Body of pancreas (tissue), 4 donors: ENCODE data around the gene UBE2N. TPM values are rescaled to one million over a fixed set of nuclear protein-coding genes. Genes with fewer than 3 reads are reported as not detected.
A peak's percentile ranks its signal among the peaks of the same experiment; 100 is the strongest.

Experiments used
- ATAC-seq: fragments of 150-250 bp; one replicate; pipeline ENCODE4 v1.9.1; 2016
- DNase-seq, 4 donors: peaks; one replicate each; pipeline ENCODE4 v3.0.0-alpha.2; 2019
- H3K27ac ChIP-seq, 4 donors: fragments of 200-600 bp; sonication (generic); 1 replicate in 3 of 4; 2 replicates in 1 of 4; pipeline versions ENCODE4 v1.5.1 to v1.6.1; 2016 to 2019; ENCODE audit warnings: mild to moderate bottlenecking in 1 of 4, mixed read lengths in 1 of 4, moderate library complexity in 1 of 4
- H3K27me3 ChIP-seq, 2 donors: fragments of 200-600 bp; sonication (generic); one replicate each; pipeline ENCODE4 v1.6.0; 2016; ENCODE audit warnings: mild to moderate bottlenecking in 1 of 2
- H3K36me3 ChIP-seq, 2 donors: fragments of 200-600 bp; sonication (generic); replicated peaks in 1 of 2; 2 replicates each; pipeline ENCODE4 v1.5.1; 2016; ENCODE audit warnings: low read depth in 2 of 2; ENCODE audit not compliant: insufficient read depth in 1 of 2
- H3K4me1 ChIP-seq: fragments of 200-600 bp; sonication (generic); one replicate; pipeline ENCODE4 v1.6.0; 2016
- H3K4me3 ChIP-seq, 2 donors: fragments of 200-600 bp; sonication (generic); 1 replicate in 1 of 2; 2 replicates in 1 of 2; pipeline ENCODE4 v1.5.1; 2016 to 2019
- H3K9me3 ChIP-seq, 3 donors: fragments of 200-600 bp; sonication (generic); 1 replicate in 2 of 3; 2 replicates in 1 of 3; pipeline ENCODE4 v1.5.1; 2016
- POLR2A ChIP-seq, 3 donors: fragments of 450-650 bp; IDR thresholded peaks; one replicate each; pipeline ENCODE4 v1.6.1; 2016; ENCODE audit warnings: antibody characterized with exemption in 3 of 3, mild to moderate bottlenecking in 2 of 3
- WGBS, 2 donors: methylation state at CpG; one replicate each; pipeline ENCODE4 v1.1.5; 2017; 5-methylcytosine and 5-hydroxymethylcytosine counted together
- intact Hi-C: fragments of 100-400 bp; cut with DNase I; formaldehyde crosslinking; loops from one replicate; pipeline ENCODE4 v1.15.1; 2023
- total RNA-seq, 2 donors: library from RNA; depleted of rRNA; stranded (reverse); fragments of >200 nt; gene quantifications; one replicate each; pipeline ENCODE4 v1.1.0, GENCODE V29; 2016
- TF ChIP-seq, protein P1 (sequence below), 7 experiments: fragments of 450-650 bp in 4 of 7; fragments of 200-600 bp in 3 of 7; sonication (generic) in 3 of 7; IDR thresholded peaks; one replicate each; pipeline ENCODE4 v1.5.1; 2016 to 2019; ENCODE audit warnings: antibody characterized with exemption in 7 of 7

The UBE2N gene
- total RNA-seq, 2 donors from 2014 or later: 6.9 to 11.2 TPM

DNA sequence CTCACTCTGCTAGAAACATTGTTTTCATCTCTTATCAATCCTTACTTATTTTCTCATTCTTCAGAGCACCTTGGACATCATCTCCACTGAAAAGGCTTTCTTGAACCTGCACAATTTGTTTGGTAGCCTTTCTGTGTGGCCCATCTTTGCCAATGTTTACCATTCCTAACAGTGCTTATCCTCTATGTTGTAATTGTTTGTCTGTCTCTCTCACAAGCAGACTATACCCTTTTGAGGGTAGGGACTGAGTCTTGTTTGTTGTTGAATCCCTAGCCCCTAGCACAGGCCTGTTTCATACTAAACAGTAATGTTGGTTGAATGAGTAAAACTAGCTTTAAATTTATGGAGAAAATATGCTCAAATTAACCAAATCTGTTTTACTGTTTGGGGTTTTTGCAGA, 34.8 kb upstream of the UBE2N start:
- Histone ChIP-seq H3K36me3 (peaks cover 0 to 13% of the 10 kb centered on the region in 2 donors), H3K4me1 (no peaks in the 10 kb centered on the region), H3K4me3 (no peak overlapping the region), H3K27ac (no peak overlapping the region), H3K9me3 (no peaks in the 10 kb centered on the region), H3K27me3 (no peaks in the 10 kb centered on the region)
- DNase-seq (no peak), ATAC-seq (no peak)
- intact Hi-C loops: no loop called here
- no peak for TF ChIP-seq POLR2A (IDR thresholded peaks at IDR 0.05)
- TF ChIP-seq, protein P1, sequence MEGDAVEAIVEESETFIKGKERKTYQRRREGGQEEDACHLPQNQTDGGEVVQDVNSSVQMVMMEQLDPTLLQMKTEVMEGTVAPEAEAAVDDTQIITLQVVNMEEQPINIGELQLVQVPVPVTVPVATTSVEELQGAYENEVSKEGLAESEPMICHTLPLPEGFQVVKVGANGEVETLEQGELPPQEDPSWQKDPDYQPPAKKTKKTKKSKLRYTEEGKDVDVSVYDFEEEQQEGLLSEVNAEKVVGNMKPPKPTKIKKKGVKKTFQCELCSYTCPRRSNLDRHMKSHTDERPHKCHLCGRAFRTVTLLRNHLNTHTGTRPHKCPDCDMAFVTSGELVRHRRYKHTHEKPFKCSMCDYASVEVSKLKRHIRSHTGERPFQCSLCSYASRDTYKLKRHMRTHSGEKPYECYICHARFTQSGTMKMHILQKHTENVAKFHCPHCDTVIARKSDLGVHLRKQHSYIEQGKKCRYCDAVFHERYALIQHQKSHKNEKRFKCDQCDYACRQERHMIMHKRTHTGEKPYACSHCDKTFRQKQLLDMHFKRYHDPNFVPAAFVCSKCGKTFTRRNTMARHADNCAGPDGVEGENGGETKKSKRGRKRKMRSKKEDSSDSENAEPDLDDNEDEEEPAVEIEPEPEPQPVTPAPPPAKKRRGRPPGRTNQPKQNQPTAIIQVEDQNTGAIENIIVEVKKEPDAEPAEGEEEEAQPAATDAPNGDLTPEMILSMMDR (IDR thresholded peaks at IDR 0.05): no peak

GRCh38 chr12:93469386-93469785, 27.6 kb upstream of the UBE2N start:
- DNase-seq (no peak), ATAC-seq (no peak)
- no peak for TF ChIP-seq POLR2A (IDR thresholded peaks at IDR 0.05)
- TF ChIP-seq, protein P1 (IDR thresholded peaks at IDR 0.05): no peak
- intact Hi-C loops: no loop called here
- no peaks in the 10 kb centered on the region for H3K27me3 ChIP-seq
- peaks cover 18% of the 10 kb centered on the region for H3K4me1 ChIP-seq
- H3K27ac ChIP-seq: no peak overlapping the region
- H3K4me3 ChIP-seq: no peak overlapping the region
- H3K9me3 ChIP-seq: no peaks in the 10 kb centered on the region
- peaks cover 0 to 2% of the 10 kb centered on the region in 2 donors for H3K36me3 ChIP-seq

DNA sequence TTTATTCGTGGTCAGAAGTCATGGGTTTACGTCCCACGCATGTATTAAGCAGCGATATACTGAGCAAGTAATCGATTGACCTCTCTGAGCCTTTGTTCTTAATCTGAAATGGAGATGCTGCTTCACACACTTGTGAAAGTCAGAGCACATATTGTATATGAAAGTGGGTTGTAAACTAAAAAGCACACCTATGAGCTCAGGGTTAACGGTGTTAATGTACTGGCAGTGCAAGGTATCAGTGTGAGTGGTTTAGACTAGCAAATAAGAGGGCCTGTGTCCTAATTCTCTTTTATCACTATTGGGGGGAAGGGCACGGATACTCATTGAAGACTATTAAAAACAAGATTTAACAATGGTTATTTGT, 26.2 kb upstream of the UBE2N start:
- TF ChIP-seq POLR2A (IDR thresholded peaks at IDR 0.05): no peak
- TF ChIP-seq, protein P1 (IDR thresholded peaks at IDR 0.05): no peak
- ATAC-seq (no peak), DNase-seq (no peak)
- peaks cover 18% of the 10 kb centered on the region for H3K4me1 ChIP-seq
- H3K27ac ChIP-seq: peak overlapping the region in 3 of 4 donors; percentile 87 to 92 (median 91)
- H3K36me3 ChIP-seq: peaks cover 0 to 2% of the 10 kb centered on the region in 2 donors
- H3K4me3 ChIP-seq: peak overlapping the region; percentile 44 to 71
- no peaks in the 10 kb centered on the region for H3K27me3 ChIP-seq
- 3% methylated on average over 7 of the region's 7 CpGs for WGBS, 2 donors
- intact Hi-C loops: no loop called here
- H3K9me3 ChIP-seq: no peaks in the 10 kb centered on the region

DNA sequence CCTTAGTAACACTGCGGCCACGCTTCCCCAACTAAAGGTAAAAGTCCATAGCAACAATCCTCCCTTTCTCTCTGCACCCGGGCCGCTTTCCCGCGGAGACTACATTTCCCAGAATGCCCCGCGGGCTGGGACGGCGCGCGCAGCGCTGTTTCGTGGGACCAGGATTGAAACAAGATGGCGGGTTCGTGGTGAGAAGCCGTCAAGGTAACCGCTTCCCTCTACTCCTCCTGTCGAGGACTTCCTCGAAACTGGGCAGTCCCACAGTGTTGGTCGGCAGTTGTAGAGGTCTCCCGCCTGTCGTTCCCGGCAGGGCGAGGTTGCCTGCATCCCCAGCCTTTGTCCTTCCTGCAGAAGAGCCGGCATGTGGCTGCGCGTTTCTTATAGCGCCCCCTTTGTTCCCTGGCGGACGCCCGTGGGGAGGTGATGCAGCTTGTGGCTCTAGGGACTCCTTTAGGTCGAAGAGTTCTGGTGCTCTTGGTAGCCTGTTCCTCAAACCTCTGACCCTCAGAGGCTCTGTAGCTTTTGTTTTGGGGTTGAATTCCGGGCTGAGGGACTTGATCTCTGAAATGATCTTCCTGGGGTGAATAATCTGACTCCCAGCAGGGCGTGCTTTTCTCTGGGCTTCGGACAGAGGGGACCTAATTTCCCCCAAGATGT, 25.7 kb upstream of the UBE2N start, which contains the start of gene MRPL42:
Gene MRPL42 (plus strand): TSS at position 164 of the 657 bp plus-strand sequence. CDS start 1,772 bp downstream, outside the sequence.
- WGBS, 2 donors: 0% methylated on average over 17 to 36 of the region's 36 CpGs
- Histone ChIP-seq H3K4me3 (peak within 1 kb of the TSS; percentile 44 to 71), H3K9me3 (no peaks in the 10 kb centered on the region), H3K36me3 (peaks cover 0 to 2% of the 10 kb centered on the region in 2 donors), H3K27me3 (no peaks in the 10 kb centered on the region), H3K4me1 (peaks cover 18% of the 10 kb centered on the region), H3K27ac (peak within 1 kb of the TSS; percentile 87 to 92 (median 92))
- intact Hi-C loops: no loop called here
- peak; percentile 86 to 93 (median 90) for DNase-seq
- ATAC-seq: peak; percentile 99
- TF ChIP-seq, protein P1 (IDR thresholded peaks at IDR 0.05): peak; percentile 47 to 88 (median 64)
- TF ChIP-seq POLR2A (IDR thresholded peaks at IDR 0.05): peak; percentile 25 to 82 (median 79)
